Breast epithelium (tissue), 3 donors: ENCODE results near the gene SPATA45.

Source experiments
- CTCF ChIP-seq, 3 donors: fragments of 450-650 bp; IDR thresholded peaks; one replicate each; pipeline ENCODE4 v1.5.1; 2016 to 2017; ENCODE audit warnings: antibody characterized with exemption in 3 of 3, mild to moderate bottlenecking in 3 of 3, moderate library complexity in 3 of 3
- POLR2A ChIP-seq: fragments of 450-650 bp; IDR thresholded peaks from one replicate; pipeline ENCODE4 v1.6.1; 2016; ENCODE audit warnings: antibody characterized with exemption, mild to moderate bottlenecking, moderate library complexity
- POLR2AphosphoS5 ChIP-seq, 3 donors: sonication (generic); formaldehyde crosslinking; IDR thresholded peaks; one replicate each; pipeline ENCODE4 v1.6.1; 2017; ENCODE audit warnings: antibody characterized with exemption in 3 of 3

GRCh38 chr1:212860713-212861581, 13.5 kb upstream of the SPATA45 start:
- TF ChIP-seq CTCF (IDR thresholded peaks at IDR 0.05): no peak
- TF ChIP-seq POLR2AphosphoS5 (IDR thresholded peaks at IDR 0.05): no peak
- TF ChIP-seq POLR2A: no peak
